Adrenal gland (tissue), 12 donors: ENCODE results near the gene CPB2. TPM values are rescaled to one million over a fixed set of nuclear protein-coding genes. Genes with fewer than 3 reads are reported as not detected.
A peak's percentile ranks its signal among the peaks of the same experiment; 100 is the strongest.

Source experiments
- DNase-seq, 7 donors: peaks; one replicate each; pipeline ENCODE4 v3.0.0-alpha.2; 2019 to 2020
- H3K27ac ChIP-seq, 5 donors: fragments of 200-600 bp; sonication (generic) in 4 of 5; 1 replicate in 3 of 5; 2 replicates in 2 of 5; pipeline versions ENCODE4 v1.5.1 to v1.8.0; 2016 to 2020; ENCODE audit warnings: mild to moderate bottlenecking in 1 of 5
- H3K27me3 ChIP-seq: fragments of 200-600 bp; 2 replicates; pipeline ENCODE4 v1.8.0; 2021
- H3K36me3 ChIP-seq, 2 donors: fragments of 200-600 bp; replicated peaks in 1 of 2; 1 replicate in 1 of 2; 2 replicates in 1 of 2; pipeline versions ENCODE4 v1.5.1 to v1.8.0; 2018 to 2022
- H3K4me1 ChIP-seq, 2 donors: fragments of 200-600 bp; replicated peaks in 1 of 2; 1 replicate in 1 of 2; 2 replicates in 1 of 2; pipeline versions ENCODE4 v1.5.1 to v1.8.0; 2018 to 2021
- H3K4me3 ChIP-seq, 4 donors: fragments of 200-600 bp; sonication (generic) in 3 of 4; one replicate each; pipeline ENCODE4 v1.5.1; 2016 to 2018
- H3K9me3 ChIP-seq, 3 donors: fragments of 200-600 bp; sonication (generic) in 1 of 3; replicated peaks in 1 of 3; 1 replicate in 2 of 3; 2 replicates in 1 of 3; pipeline versions ENCODE4 v1.5.1 to v1.8.0; 2016 to 2021
- CTCF ChIP-seq, 6 experiments: fragments of 450-650 bp in 4 of 6; fragments of 200-600 bp in 2 of 6; sonication (generic) in 1 of 6; IDR thresholded peaks; 1 replicate in 5 of 6; 2 replicates in 1 of 6; pipeline versions ENCODE4 v1.5.1 to v1.8.0; 2016 to 2021; ENCODE audit warnings: antibody characterized with exemption in 6 of 6, mild to moderate bottlenecking in 2 of 6, moderate library complexity in 1 of 6
- POLR2A ChIP-seq, 2 donors: fragments of 450-650 bp; IDR thresholded peaks; one replicate each; pipeline ENCODE4 v1.6.1; 2017; ENCODE audit warnings: antibody characterized with exemption in 2 of 2, mild to moderate bottlenecking in 2 of 2, moderate library complexity in 1 of 2
- WGBS, 4 donors: extraction: QIAGEN DNeasy Blood & Tissue Kit in 2 of 4; methylation state at CpG; one replicate each; pipeline versions ENCODE4 v1.1.5 to v1.1.7; 2013 to 2017; 5-methylcytosine and 5-hydroxymethylcytosine counted together
- intact Hi-C, 2 donors: fragments of 100-400 bp; cut with DNase I; formaldehyde crosslinking; loops; one replicate each; pipeline versions ENCODE4 v1.14.1 to v1.15.0; 2022 to 2023
- polyA plus RNA-seq, 3 donors: library from polyadenylated mRNA; stranded (reverse); fragments of 200-250 nt in 2 of 3; fragments of 350-450 nt in 1 of 3; fragmentation: Illumina TruSeq in 1 of 3; extraction: RNeasy Lipid Tissue Mini Kit (QIAGEN cat#74804) in 1 of 3; gene quantifications; one replicate each; pipeline ENCODE4 v1.2.3, GENCODE V29; 2013 to 2014
- total RNA-seq, 9 donors: library from RNA; depleted of rRNA in 4 of 9; stranded (reverse); fragments of >200 nt in 4 of 9; fragments of 120-200 nt in 1 of 9; fragmentation: NEBNext Ultra II Directional in 1 of 9; extraction: Animal tissue kit (Norgen Biotek cat#: 25700) in 1 of 9; gene quantifications; one replicate each; pipeline versions ENCODE4 v1.1.0 to v1.2.4, GENCODE V29; 2013 to 2023
- donor health status: healthy with polysubstance abuse.
- donor health status: Bipolar disorder and iron deficiency.
- donor health status: DM: yes; HTN: yes; CAD: no.
- donor health status: DM: no; HTN: no; CAD: no.
- donor health status: DM: no; HTN: no; CAD: no.
- donor health status: DM: yes; HTN: yes; CAD: no.

Gene CPB2
- total and polyA plus RNA-seq, 12 donors = 0.22 to 0.23 TPM; not detected in 10

GRCh38 chr13:46150134-46150693, 45.4 kb upstream of the CPB2 start:
- Histone ChIP-seq H3K36me3 (no peaks in the 10 kb centered on the region), H3K9me3 (no peaks in the 10 kb centered on the region), H3K4me3 (no peak overlapping the region), H3K27me3 (no peaks in the 10 kb centered on the region), H3K27ac (no peak overlapping the region), H3K4me1 (no peaks in the 10 kb centered on the region)
- TF ChIP-seq CTCF (IDR thresholded peaks at IDR 0.05) (no peak), POLR2A (IDR thresholded peaks at IDR 0.05) (no peak)
- intact Hi-C loops = loop anchor here in 1 of 2 donors (10.0 kb wide), 1 partner anchor 145 kb away; no protein-coding TSS in a partner anchor
- WGBS, 4 donors = 94 to 96% (median 95%) methylated on average over 1 of the region's 1 CpG
- no peak for DNase-seq

- H3K27ac ChIP-seq = no peak overlapping the region
- H3K4me1 ChIP-seq = no peaks in the 10 kb centered on the region
- WGBS, 4 donors = 76 to 85% (median 79%) methylated on average over 7 of the region's 7 CpGs
- TF ChIP-seq CTCF (IDR thresholded peaks at IDR 0.05) (no peak), POLR2A (IDR thresholded peaks at IDR 0.05) (no peak)
- no peak for DNase-seq
- H3K4me3 ChIP-seq = no peak overlapping the region
- intact Hi-C loops = loop anchor here in 1 of 2 donors (10.0 kb wide), 1 partner anchor 145 kb away; no protein-coding TSS in a partner anchor
- H3K9me3 ChIP-seq = no peaks in the 10 kb centered on the region
- H3K36me3 ChIP-seq = no peaks in the 10 kb centered on the region
- H3K27me3 ChIP-seq = no peaks in the 10 kb centered on the region
Measured at GRCh38 chr13:46149272-46150133, 44.7 kb upstream of the CPB2 start.

- H3K27ac ChIP-seq = no peak overlapping the region
- intact Hi-C loops = no loop called here
- no peak overlapping the region for H3K4me3 ChIP-seq
- 20 to 33% (median 30%) methylated on average over 1 to 3 of the region's 3 CpGs for whole genome bisulfite sequencing, 4 donors
- H3K9me3 ChIP-seq = no peaks in the 10 kb centered on the region
- peak; percentile 10 to 59 (median 56) for TF ChIP-seq CTCF (IDR thresholded peaks at IDR 0.05)
- TF ChIP-seq POLR2A (IDR thresholded peaks at IDR 0.05) = no peak
- DNase-seq = peak; percentile 33 to 71 (median 41)
- H3K4me1 ChIP-seq = no peaks in the 10 kb centered on the region
- H3K36me3 ChIP-seq = no peaks in the 10 kb centered on the region
- no peaks in the 10 kb centered on the region for H3K27me3 ChIP-seq
Measured at GRCh38 chr13:46146898-46147297, 42.1 kb upstream of the CPB2 start.

- Histone ChIP-seq H3K4me3 (no peak overlapping the region), H3K27me3 (no peaks in the 10 kb centered on the region), H3K27ac (no peak overlapping the region), H3K9me3 (no peaks in the 10 kb centered on the region), H3K36me3 (no peaks in the 10 kb centered on the region), H3K4me1 (no peaks in the 10 kb centered on the region)
- intact Hi-C loops = no loop called here
- TF ChIP-seq POLR2A (IDR thresholded peaks at IDR 0.05) = no peak
- TF ChIP-seq CTCF (IDR thresholded peaks at IDR 0.05) = no peak
- 53 to 86% (median 65%) methylated on average over 2 of the region's 2 CpGs for WGBS, 4 donors
- no peak for DNase-seq
Measured at GRCh38 chr13:46145950-46146349, 41.1 kb upstream of the CPB2 start.
